ENCODE results near the gene RHOD.
A peak's percentile ranks its signal among the peaks of the same experiment; 100 is the strongest.

The RHOD gene

DNA sequence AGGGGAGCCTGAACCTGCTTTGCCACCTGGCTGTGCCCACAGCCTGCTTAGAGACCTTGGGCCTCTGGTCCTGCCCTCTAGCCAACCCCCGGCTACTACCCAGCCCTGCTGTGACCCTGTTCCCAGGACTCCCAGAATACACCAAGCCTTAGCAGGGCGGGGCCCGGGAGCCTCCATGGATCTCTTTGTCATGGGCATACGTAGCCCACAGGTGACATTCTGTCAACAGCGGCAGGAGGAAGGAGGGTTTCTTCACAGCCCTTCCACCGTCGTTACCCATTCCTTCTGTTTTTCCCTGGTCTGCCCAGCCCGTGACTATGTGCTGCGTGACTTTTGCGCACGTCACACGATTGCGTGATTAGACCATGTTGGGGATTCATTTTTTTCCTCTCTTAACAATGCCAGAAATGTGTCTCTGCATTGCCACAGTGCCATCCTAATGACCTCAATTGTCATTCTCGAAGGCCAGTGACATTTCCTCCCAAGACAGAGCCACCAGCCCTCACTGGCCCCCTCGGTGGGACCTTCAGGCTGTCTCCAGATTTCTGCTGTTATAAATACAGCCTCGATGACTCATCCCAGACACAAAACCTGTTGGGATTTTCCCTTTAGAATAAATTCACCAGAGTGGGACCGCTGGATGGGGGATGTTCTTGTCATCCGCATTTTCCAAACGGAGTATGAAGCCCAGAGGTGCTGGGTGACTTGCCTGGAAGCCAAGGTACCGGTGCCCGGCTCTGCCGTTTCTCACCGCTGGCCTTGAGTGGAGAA lies 24.7 kb upstream of the RHOD start:
- no peak for DNase-seq (ENCODE audit: low read depth in 3 of 3)

DNA sequence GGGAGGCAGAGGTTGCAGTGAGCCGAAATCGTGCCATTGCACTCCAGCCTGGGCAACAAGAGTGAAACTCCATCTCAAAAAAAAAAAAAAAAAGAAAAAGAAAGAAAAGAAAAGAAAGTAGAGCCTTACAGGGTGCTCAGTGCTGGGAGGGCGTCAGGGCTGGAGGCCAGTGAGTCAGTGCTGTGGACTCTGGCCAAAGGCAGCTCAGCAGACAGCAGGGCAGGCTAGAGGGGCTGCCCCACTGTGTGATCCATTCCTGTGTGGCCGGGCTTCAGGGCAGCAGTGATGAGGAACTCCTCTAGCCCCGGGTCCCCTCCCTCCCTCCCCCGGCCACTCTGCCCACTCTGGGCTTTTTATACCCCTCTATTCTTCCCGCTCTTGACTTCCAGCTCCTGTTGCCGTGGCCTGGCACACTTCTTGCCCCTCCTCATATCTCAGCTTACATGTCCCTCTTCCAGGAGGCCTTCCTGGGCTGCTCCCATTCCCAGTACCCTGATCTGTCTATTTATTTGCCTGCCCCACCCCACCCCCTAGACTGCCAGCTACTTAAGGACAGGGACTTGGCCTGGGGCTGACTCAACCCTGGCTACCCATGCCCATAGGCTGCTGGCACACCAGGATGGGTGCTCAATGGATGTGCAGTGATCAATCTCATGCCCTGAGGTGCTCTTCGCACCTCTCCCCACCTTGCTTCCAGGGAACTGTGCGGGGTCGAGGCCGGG lies 23.7 kb upstream of the RHOD start:
- no peak for DNase-seq (ENCODE audit: low read depth in 3 of 3)

DNA sequence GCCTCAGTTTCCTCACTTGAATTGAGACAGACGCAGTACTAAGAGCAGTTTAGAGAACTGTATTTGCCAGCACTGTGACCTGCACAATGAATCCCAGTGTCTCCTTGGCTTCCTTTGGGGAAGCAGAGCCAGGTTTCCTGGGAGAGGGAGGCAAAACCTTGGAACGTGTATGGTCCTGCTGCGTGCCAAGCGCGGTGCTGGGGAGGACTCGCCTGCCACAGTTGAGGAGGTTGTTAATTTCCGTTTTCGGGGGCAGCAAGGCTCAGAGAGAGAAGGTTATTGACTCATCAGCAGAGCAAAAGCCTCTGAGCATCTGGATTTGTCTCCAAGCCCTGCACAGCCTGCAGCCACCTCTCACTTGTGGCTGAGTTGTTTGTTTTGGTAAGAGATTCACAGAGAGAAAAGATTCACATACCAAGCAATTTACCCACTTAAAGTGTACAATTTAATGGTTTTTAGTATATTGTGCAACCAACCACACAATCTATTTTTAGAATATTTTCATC lies 22.9 kb upstream of the RHOD start:
- DNase-seq (ENCODE audit: low read depth in 3 of 3), result no peak

DNA sequence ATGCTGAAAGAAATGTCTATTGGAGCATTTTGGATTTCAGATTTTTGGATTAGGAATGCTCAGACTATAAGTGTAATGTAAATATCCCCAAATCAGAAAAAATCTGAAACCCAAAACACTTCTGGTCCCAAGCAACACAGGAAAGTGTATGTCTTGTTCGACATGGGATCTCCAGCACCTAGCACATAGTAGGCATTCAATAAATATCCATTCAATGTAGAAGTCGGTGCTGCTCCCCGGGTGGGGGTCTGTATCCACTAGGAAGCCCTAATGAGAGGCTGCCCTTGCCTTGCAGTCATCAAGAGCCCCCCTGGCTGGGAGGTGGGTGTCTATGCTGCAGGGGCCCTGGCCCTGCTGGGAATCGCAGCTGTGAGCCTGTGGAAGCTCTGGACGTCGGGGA lies 22.3 kb upstream of the RHOD start:
- DNase-seq (ENCODE audit: low read depth in 3 of 3), result no peak

DNA sequence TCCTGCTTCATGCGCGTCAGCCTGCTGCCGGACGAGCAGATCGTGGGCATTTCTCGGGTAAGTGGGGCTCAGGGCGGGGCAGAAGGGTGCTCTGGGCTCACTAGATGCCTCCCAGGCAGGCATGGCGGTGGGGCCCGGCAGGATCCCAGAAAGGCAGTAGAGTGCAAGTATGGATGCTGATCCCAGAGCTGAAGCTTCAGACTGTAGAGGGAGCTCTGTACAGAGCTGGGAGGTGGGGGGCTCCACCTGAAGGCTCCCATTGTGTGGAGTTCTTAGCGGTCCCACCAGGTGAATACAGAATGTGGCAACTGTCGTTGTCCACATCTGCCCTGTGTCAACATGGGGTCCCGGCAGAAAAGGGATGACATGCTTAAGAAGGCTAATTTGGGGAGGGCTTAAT lies 16.5 kb upstream of the RHOD start:
- no peak for DNase-seq (ENCODE audit: low read depth in 3 of 3)

DNA sequence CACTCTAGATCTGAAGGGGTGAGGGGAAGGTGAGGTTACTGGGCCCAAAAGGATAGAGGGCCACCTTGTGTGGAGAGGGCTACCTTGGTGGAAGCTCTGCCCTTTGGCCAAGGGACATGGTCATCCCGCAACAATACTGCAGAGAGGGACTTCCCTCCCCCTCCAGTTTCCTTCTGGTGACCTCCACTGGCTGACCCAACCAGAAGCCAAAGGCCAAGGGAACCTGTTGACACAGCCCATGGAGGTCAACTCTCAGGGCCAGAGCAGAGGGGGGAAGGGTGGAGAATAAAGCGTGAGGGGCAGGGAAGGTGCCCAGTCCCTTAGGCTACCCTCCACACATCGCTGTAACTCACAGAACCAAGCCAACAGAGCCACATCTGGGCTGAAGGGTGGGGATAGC lies 15.0 kb upstream of the RHOD start:
- DNase-seq (ENCODE audit: low read depth in 3 of 3), result no peak

DNA sequence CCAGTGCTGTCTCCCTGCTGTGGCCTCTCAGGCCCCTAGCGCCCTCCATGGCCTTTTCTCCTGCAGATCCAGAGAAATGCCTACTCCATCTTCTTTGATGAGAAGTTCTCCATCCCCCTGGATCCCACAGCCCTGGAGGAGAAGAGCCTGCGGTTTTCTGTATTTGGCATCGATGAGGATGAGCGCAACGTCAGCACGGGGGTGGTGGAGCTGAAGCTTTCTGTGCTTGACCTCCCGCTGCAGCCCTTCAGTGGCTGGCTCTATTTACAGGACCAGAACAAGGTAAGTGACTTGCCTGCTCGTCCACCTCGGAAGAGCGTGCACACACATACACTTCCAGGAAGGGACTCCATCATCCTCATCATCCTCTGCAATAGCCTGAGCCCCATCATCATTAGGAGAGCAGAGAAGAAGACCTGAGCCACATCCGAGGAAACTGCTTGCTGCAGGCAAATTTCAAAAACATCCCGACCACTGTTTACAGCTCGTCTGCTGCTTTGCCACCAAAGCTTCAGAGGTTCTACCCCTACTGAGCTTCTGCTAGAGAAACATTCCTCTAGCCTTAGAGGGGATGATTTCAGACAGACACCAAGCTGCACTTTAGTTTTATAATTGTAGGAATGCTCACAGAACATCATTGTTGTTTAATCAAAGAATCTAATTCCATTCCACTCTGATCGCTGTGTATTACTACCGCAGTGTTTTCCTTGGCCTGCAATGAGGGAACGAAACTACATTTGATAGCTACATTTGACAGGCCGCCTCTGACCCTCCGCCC lies 12.9 kb upstream of the RHOD start:
- DNase-seq (ENCODE audit: low read depth in 3 of 3), result no peak

DNA sequence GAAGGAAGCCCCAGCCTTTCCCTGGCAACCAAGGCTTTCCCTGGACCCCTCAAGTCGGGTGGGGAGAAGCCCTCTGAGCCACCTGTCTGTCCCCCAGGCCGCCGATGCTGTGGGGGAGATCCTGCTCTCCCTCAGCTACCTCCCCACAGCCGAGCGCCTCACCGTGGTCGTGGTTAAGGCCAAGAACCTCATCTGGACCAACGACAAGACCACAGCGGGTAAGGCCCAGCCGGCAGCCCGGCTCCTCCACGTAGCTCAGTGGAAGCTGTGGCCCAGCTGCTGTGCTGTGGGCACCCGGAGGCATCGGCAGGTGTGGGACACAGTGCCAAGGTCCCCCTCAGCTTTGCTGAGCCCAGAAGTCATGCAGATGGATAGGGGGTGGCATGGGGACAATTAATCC lies 12.2 kb upstream of the RHOD start:
- DNase-seq (ENCODE audit: low read depth in 3 of 3), result no peak

DNA sequence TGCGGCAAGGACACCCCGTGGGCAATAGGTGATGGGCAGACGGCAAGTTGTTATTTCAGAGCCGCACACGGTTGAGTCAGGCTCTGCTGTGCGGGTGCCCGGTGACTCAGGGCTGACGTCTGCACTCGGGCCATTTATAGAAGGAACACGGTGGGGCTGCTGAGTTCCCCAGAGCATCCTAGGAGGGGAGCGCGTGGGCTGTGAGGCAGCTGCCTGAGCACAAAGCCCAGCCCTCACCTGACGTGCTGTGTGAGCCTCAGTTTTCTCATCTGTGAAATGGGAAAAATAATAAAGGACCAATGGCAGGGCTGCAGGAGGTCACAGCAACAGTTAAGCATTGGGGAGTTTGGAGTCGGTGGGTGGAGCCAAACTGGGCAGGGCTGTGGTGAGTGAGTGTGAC lies 11.3 kb upstream of the RHOD start:
- no peak for DNase-seq (ENCODE audit: low read depth in 3 of 3)

DNA sequence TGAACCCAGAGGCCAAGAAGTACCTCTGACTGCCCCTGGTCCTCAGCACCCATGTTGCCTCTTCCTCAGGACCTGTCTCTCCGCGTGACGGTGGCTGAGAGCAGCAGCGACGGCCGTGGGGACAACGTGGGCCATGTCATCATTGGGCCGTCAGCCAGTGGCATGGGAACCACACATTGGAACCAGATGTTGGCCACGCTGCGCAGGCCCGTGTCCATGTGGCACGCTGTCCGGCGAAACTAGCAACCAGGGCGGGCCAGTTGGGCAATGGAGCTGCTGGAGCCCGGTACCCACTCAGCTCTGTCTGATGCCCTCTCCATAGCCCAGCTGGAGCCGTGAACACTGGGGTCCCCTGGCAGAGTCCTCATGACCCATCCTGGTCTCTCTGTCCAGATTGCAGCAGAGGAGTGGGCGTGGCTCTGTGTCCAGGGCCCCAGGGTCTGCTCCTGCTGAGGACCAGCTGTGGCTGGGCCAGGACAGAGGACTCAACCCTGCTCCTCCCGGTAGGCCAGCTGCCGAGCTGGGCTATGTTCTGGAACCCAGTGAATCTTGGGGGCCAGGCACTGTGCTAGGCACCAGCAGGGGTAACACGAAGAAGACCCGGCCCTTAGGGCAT lies 8.0 kb upstream of the RHOD start:
- no peak for DNase-seq (ENCODE audit: low read depth in 3 of 3)

DNA sequence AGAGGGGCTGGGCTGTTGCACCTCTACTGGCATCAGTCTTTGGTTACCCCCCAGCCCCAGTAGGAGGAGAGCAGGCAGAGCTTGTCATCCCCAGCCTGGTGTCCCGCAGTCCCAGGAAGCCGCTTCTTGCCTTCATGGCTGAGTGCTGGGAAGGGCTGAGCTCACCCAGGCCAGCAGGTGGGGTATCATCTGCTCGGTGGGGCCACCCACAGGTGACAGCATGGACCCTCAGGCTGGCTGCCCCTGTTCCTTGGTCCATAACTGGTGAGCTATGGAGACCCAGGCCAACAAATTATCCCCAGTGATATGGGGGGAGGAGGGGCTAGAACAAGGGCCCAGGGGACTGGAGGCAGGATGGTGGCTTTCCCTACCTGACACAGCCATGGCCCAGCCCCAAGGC lies 6.5 kb upstream of the RHOD start:
- DNase-seq (ENCODE audit: low read depth in 3 of 3), result no peak

DNA sequence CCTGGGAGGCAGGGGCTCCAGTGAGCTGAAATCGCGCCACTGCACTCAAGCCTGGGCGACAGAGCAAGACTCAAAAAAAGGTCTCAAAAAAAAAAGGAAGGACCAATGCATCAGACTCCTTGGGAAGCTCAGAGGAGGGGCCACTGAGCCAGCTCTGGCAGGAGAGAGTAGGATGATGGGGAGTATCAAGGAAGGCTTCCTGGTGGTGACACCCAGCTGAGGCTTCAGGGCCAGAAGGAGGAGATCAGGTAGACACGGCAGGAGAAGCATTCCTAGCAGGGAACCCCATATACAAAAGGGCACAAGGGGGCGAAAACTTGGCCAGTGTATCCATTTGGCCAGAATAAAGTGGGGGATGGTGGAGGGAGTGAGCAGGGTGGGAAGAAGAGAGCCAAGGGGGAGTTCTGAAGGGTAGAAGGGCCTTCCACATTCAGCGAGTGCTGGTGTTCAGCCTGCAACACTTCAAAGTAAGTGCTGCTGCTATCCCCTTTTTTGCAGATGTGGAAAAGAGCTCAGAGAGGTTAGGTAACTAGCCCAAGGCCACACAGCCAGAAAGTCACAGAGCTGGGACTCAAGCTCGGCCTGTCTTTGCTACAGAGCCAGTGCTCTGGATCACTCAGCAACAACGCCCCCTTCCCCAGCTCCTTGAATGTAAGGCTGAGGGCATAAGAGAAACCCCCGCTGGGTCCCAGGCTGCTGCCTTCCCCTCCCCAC lies 5.3 kb upstream of the RHOD start:
- no peak for DNase-seq (ENCODE audit: low read depth in 3 of 3)

DNA sequence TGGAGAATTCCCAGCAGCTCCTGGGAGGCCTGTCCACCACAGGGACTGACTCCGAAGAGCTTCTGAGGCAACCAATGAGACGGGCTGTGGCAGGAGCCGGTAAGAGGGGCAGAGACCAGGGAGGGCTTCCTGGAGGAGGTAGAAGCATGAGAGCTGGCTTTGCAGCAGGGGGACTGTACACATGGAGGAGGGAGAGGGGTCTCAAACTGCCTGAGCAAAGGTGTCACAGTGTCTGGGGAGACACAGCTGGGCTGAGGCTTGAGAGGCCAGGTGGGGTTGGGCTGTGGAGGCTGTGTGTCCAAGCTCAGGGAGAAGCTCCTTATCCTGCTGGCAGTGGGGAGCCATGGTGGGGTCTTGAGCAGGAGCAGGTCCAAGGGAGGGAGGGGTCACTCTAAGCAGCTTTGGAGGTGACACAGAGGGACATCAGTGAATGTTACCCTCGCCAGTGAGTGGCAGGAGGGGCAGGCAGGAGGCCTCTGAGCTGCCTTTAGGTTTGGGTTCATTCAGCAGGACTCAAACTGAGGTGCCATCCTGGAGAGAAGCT lies 4.6 kb upstream of the RHOD start:
- no peak for DNase-seq (ENCODE audit: low read depth in 3 of 3)

DNA sequence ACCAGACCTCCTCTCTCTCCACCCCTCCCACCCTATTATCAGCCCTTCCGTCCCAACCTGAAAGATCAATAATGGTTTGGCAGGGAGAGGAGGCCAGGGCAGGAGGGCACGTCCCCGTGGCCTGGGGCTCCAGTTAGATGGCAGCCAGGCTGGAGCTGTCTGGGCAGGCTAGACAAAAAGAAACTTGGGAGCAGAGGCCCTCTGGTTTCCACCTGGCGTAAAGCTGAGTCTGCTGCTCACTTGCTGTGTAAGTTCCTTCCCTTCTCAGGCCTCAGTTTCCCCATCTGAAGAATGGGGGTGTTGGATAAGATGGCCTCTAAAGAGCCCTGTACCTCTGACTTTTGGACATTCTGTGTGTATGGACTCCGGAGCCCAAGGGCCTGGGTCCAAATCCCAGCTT lies 3.8 kb upstream of the RHOD start:
- no peak for DNase-seq (ENCODE audit: low read depth in 3 of 3)

DNA sequence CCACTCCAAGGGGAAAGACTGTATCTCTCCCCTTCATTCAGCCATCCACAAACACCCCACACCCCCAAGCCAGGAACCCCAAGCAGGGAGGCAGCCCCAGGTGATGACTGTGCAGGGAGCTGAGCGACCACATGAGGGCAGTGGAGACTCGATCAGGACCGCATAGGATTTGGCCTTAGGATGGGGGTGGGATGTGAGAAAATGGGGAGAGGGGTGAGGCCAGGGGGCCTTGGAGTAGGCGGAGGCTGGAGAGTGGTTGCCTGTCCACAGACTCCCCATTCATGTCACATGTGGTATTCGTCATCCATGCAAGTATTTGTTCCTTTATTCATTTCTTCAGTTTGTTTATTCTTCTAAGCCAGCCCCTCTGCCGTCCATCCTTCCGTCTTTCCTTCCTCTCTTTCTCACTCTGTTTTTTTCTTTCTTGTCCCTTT lies 2.7 kb upstream of the RHOD start:
- DNase-seq (ENCODE audit: low read depth in 3 of 3), result peak in 1 of 3 experiments; percentile 6

DNA sequence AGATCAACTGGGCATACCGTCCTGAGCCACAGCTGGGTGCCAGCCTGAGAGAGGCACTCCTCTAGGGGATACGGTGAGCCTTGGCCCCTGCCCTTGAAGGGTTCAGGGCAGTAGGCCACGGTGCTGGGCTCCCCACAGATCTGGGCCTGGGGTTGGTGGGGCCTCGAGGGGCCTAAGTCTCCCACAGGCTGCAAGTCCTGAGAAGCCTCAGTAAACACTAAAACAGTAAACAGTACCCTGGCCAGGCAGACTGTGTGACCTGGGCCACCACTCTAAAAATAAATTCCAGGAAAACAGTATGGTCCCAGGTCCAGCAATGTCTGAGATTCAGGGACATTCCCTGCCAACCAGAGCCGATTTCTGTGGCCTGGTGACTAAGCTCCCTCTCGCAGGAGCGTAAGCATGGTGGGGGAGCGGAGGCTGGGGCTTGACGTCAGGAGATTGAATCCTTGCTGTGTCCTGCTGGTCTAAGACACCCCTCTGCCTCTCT lies 2.3 kb upstream of the RHOD start:
- no peak for DNase-seq (ENCODE audit: low read depth in 3 of 3)

DNA sequence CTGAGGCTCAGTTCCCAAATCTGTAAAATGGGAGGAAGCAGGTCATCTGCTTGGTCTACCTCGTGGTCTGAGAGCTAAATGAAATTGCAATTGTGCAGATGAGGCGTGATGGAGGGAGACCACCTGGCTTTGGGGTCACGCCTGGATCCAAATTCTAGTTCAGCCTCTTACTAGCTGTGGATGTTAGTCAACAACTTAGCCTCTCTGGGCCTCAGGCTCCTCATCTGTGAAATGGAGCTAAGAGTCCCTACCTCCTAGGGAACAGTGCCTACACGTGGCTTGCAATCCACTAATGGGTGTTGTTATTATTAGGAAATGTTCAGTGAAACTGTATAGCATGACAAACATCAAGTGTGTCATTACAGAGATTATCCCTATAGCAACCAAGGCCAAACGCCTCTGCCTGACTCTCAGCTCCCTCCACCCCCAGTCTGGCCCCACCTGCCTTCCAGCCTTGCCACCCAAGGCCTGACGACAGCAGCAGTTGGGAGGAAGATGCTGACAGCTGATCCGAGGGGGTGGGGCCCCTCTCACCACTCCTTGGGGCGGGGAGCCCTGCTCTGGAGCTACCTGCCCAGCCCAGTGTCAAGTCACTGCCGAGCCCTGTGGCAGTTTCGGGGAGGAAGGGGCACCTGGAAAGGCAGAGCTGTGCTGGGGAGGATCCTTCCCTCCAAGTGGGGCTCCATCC lies 1.7 kb upstream of the RHOD start:
- no peak for DNase-seq (ENCODE audit: low read depth in 3 of 3)

DNA sequence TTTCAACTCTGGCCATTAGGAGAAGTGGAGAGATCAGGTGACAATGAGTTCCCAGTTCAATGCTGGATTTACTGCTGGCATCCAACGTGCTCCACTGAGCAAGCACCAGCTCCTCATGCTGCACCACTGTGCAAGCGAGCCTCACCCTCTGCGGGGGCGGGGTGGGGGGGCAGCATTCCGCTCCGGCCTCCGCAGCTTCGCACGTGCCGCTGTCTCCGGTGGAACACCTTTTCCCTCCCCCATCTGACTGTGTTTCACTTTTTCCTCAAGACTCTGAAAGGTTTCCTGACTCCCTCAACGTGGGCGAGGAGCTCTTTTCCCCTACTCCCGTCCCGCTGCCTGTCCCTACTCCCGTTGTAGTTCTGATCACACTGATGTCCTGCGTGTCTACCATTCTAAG lies 835 bp upstream of the RHOD start:
- DNase-seq (ENCODE audit: low read depth in 3 of 3), result peak in 2 of 3 experiments; percentile 2 to 27

DNA sequence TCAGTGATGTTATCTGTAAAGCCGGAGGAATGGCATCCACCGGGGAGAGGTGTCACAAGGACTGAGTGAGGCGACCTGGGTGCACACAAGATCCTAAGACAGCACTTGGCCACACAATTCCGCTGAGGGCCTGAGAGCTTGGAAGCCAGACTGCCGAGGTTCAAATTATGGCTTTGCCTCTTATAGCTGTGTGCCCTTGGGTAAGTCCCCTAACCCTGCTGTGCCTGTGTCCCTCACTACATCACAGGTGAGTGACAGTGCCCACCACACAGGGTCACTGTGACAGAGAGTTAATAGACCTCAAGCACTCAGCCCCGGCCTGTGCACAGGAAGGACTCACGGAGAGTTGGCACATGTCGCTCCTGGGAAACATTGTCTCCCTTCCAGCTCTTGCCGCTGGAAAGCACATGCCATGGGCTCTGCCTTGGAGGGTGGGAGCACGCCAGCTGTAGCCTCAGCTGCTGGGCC lies 592 bp downstream of the RHOD start:
- no peak for DNase-seq (ENCODE audit: low read depth in 3 of 3)

DNA sequence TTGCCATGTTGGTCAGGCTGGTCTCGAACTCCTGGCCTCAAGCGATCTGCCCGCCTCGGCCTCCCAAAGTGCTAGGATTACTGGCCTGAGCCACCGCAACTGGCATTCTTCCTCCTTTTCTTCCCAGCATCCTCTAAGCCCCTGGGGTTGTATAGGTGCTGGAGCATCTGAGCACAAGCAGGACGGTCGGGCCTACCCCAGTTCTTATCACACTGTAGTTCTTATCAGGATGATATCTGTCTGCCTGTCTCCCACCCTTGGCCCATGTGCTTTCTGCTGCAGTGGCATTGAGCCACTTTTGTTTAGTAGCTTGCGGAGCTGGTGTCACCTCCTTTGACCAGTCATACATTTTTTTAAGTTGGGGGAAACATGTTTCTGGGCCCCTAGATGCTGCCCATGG lies 1.9 kb downstream of the RHOD start:
- DNase-seq (ENCODE audit: low read depth in 3 of 3), result no peak
